Endothelial cell of umbilical vein (primary cell): ENCODE measurements around the gene SVOP. TPM values are rescaled to one million over a fixed set of nuclear protein-coding genes. Genes with fewer than 3 reads are reported as not detected.

Experiments used
- BruUV-seq: library from RNA; stranded (reverse); fragments of 400-500 nt; replicated peaks from 2 replicates; lab custom pipeline; 2021; lab: Mats Ljungman, UMichigan
- CTCF ChIA-PET: fragments of 300-600, 350-600 bp; sonication (Branson Sonifier 250); formaldehyde crosslinking; loops from one replicate; lab custom pipeline; 2021; ENCODE audit warnings: antibody characterized with exemption, inconsistent platforms; lab: Charles Lee
- POLR2A ChIA-PET: fragments of 300-600, 350-600 bp; sonication (Branson Sonifier 250); formaldehyde crosslinking; loops from one replicate; lab custom pipeline; 2021; ENCODE audit warnings: antibody characterized with exemption, inconsistent platforms; lab: Charles Lee
- DNase-seq: peaks from one replicate; pipeline ENCODE4 v3.0.0-alpha.2; 2011; ENCODE audit warnings: low read depth, low spot score
- FAIRE-seq: peaks from 2 replicates; lab custom pipeline; 2011; peaks lifted over from hg19 to GRCh38; lab: Jason Lieb, UNC
- H2AFZ ChIP-seq: 2 replicates; pipeline ENCODE4 v1.6.0; 2012; ENCODE audit warnings: low read depth, low read length, control low read depth, inconsistent platforms
- H3K27ac ChIP-seq: 2 replicates; pipeline ENCODE4 v1.5.1; 2011; ENCODE audit warnings: low read depth, mild to moderate bottlenecking, control low read depth, low read length, moderate library complexity; ENCODE audit not compliant: insufficient read depth
- H3K27me3 ChIP-seq, 2 experiments: 2 replicates each; pipeline versions ENCODE4 v1.6.0 to v1.6.1; 2011; ENCODE audit warnings: low read length in 2 of 2, mixed read lengths in 1 of 2; ENCODE audit not compliant: control insufficient read depth in 2 of 2, insufficient read depth in 2 of 2
- H3K36me3 ChIP-seq, 2 experiments: 2 replicates in 1 of 2; 3 replicates in 1 of 2; pipeline ENCODE4 v1.5.1; 2011; ENCODE audit warnings: low read length in 2 of 2, mild to moderate bottlenecking in 1 of 2, moderate library complexity in 1 of 2; ENCODE audit not compliant: control insufficient read depth in 2 of 2, insufficient read depth in 2 of 2; ENCODE audit errors: extremely low read depth in 1 of 2
- H3K4me1 ChIP-seq: 3 replicates; pipeline ENCODE4 v1.5.1; 2011; ENCODE audit warnings: mild to moderate bottlenecking, low read length; ENCODE audit not compliant: control insufficient read depth, insufficient read depth; ENCODE audit errors: extremely low read depth
- H3K4me2 ChIP-seq: 2 replicates; pipeline ENCODE4 v1.6.1; 2011; ENCODE audit warnings: low read length, control low read depth, mixed read lengths; ENCODE audit not compliant: insufficient read depth
- H3K4me3 ChIP-seq, 3 experiments: fragments of 200-600 bp in 1 of 3; sonication (generic), shearing (Covaris generic) in 1 of 3; replicated peaks in 1 of 3; 2 replicates each; pipeline ENCODE4 v1.5.1; 2011 to 2016; ENCODE audit warnings: control low read depth in 3 of 3, low read length in 3 of 3, mild to moderate bottlenecking in 2 of 3, inconsistent platforms in 1 of 3, low read depth in 1 of 3, moderate library complexity in 1 of 3; ENCODE audit not compliant: insufficient read depth in 1 of 3
- H3K79me2 ChIP-seq: 2 replicates; pipeline ENCODE4 v1.6.0; 2012; ENCODE audit warnings: low read length, inconsistent platforms; ENCODE audit not compliant: control insufficient read depth, insufficient read depth
- H3K9ac ChIP-seq: replicated peaks from 2 replicates; pipeline ENCODE3; 2011; ENCODE audit warnings: low read length, control low read depth; ENCODE audit not compliant: insufficient read depth; ENCODE audit errors: extremely low read depth
- H3K9me1 ChIP-seq: replicated peaks from 3 replicates; pipeline ENCODE4 v1.6.0; 2011; ENCODE audit warnings: mild to moderate bottlenecking, low read length; ENCODE audit not compliant: control insufficient read depth, insufficient read depth; ENCODE audit errors: extremely low read depth
- H3K9me3 ChIP-seq: replicated peaks from 2 replicates; pipeline ENCODE4 v1.5.1; 2012; ENCODE audit warnings: low read length, inconsistent platforms; ENCODE audit not compliant: control insufficient read depth, insufficient read depth
- H4K20me1 ChIP-seq: replicated peaks from 2 replicates; pipeline ENCODE3; 2011; ENCODE audit warnings: mild to moderate bottlenecking, low read length; ENCODE audit not compliant: control insufficient read depth, insufficient read depth; ENCODE audit errors: extremely low read depth
- EZH2 ChIP-seq: IDR thresholded peaks from 2 replicates; pipeline ENCODE4 v1.6.1; 2012; ENCODE audit warnings: borderline replicate concordance, low read depth, mild to moderate bottlenecking, moderate library complexity, low read length, inconsistent platforms; ENCODE audit not compliant: severe bottlenecking
- FOS ChIP-seq: IDR thresholded peaks from 2 replicates; pipeline ENCODE4 v1.6.1; 2011; ENCODE audit warnings: mild to moderate bottlenecking, low read length, moderate library complexity, borderline replicate concordance; ENCODE audit not compliant: insufficient read depth
- GATA2 ChIP-seq: IDR thresholded peaks from 2 replicates; pipeline ENCODE4 v1.7.0; 2011; ENCODE audit warnings: low read depth, mild to moderate bottlenecking, moderate library complexity, mixed read lengths, low read length; ENCODE audit not compliant: insufficient read length, insufficient read depth
- MAX ChIP-seq: IDR thresholded peaks from 2 replicates; pipeline ENCODE4 v1.6.1; 2011; ENCODE audit not compliant: insufficient read depth, insufficient read length
- MYC ChIP-seq: IDR thresholded peaks from one replicate; pipeline ENCODE4 v1.6.1; 2011; ENCODE audit warnings: mild to moderate bottlenecking, low read depth, low read length
- POLR2A ChIP-seq: IDR thresholded peaks from 2 replicates; pipeline ENCODE4 v1.6.1; 2012; ENCODE audit warnings: low read depth, mild to moderate bottlenecking, control low read depth, low read length
- POLR2AphosphoS5 ChIP-seq: IDR thresholded peaks from 2 replicates; pipeline ENCODE4 v1.6.1; 2012; ENCODE audit warnings: low read depth, mild to moderate bottlenecking, control low read depth, low read length, moderate library complexity; ENCODE audit not compliant: insufficient read depth
- dilution Hi-C: fragments of 300-500 bp; cut with MboI; formaldehyde crosslinking; loops from one replicate; pipeline ENCODE4 v1.15.0; 2019; ENCODE audit warnings: low sequenced_read_pairs; ENCODE audit not compliant: extremely low pct_ligation_motif_present
- intact Hi-C: fragments of 100-400 bp; cut with micrococcal nuclease; formaldehyde crosslinking; loops from one replicate; pipeline ENCODE4 v1.10.0; 2022
- polyA plus RNA-seq, 4 experiments: library from polyadenylated mRNA; depleted of rRNA in 3 of 4; stranded (reverse) in 3 of 4; unstranded in 1 of 4; fragments of >200 nt; gene quantifications; 2 replicates each; pipeline versions ENCODE4 v1.2.1 to v1.2.3, GENCODE V29; 2011 to 2012; ENCODE audit warnings: missing spikeins in 1 of 4
- total RNA-seq: library from RNA; stranded (reverse); gene quantifications from 2 replicates; pipeline ENCODE4 v1.2.3, GENCODE V29; 2021
- TF ChIP-seq, protein P1 (sequence below), 2 donors: IDR thresholded peaks; 1 replicate in 1 of 2; 2 replicates in 1 of 2; pipeline ENCODE4 v1.5.1; 2011; ENCODE audit warnings: low read length in 2 of 2, mild to moderate bottlenecking in 2 of 2, moderate library complexity in 2 of 2, control low read depth in 1 of 2, inconsistent platforms in 1 of 2, low read depth in 1 of 2; ENCODE audit not compliant: insufficient read depth in 1 of 2; ENCODE audit errors: extremely low read depth in 1 of 2

SVOP gene
- total and polyA plus RNA-seq, 2 donors (not counting 3 experiments of a cell fraction or from before 2014, with no cell fraction given) = not detected

DNA sequence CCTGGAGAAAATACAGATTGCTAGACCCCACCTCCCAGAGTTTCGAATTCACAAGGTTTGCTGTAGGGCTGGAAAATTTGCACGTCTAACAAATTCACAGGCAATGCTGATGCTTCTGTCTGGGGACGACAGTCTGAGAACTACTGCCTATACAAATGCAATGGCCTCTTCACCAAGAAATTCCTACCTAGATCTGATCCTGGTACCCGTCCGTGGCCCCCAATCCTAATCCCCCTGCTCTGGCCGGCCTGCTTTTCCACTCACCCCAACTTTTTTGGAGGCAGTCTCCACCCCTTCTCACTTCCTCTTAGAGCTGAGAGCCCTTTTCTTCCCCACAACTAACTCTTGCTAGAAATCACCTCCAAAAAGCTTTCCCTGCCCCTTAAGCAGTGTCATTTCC is 160.4 kb downstream of the SVOP start:
- no peak overlapping the region for H3K27ac ChIP-seq
- FAIRE-seq = no peak
- CTCF ChIA-PET = no interaction called here

More for the DNA sequence above, 160.4 kb downstream of the SVOP start:
- Histone ChIP-seq H2AFZ (no peak overlapping the region), H3K4me2 (no peak overlapping the region), H3K9me3 (no peaks in the 10 kb centered on the region), H3K4me1 (peaks cover 18% of the 10 kb centered on the region), H3K4me3 (no peak overlapping the region), H3K9me1 (no peaks in the 10 kb centered on the region), H3K79me2 (peaks cover 17% of the 10 kb centered on the region), H3K9ac (no peak overlapping the region), H3K27me3 (no peaks in the 10 kb centered on the region), H4K20me1 (no peaks in the 10 kb centered on the region), H3K36me3 (no peaks in the 10 kb centered on the region)
- POLR2A ChIA-PET = interaction anchor here (0.7 kb wide), 1 partner anchor 34 kb away, joined by 8 read pairs; no protein-coding TSS in a partner anchor
- no TSS peak for BruUV-seq
- no peak for DNase-seq
- TF ChIP-seq EZH2 (no peak), MYC (no peak), POLR2AphosphoS5 (no peak), POLR2A (no peak), MAX (no peak), GATA2 (no peak), FOS (no peak)
- TF ChIP-seq, protein P1, sequence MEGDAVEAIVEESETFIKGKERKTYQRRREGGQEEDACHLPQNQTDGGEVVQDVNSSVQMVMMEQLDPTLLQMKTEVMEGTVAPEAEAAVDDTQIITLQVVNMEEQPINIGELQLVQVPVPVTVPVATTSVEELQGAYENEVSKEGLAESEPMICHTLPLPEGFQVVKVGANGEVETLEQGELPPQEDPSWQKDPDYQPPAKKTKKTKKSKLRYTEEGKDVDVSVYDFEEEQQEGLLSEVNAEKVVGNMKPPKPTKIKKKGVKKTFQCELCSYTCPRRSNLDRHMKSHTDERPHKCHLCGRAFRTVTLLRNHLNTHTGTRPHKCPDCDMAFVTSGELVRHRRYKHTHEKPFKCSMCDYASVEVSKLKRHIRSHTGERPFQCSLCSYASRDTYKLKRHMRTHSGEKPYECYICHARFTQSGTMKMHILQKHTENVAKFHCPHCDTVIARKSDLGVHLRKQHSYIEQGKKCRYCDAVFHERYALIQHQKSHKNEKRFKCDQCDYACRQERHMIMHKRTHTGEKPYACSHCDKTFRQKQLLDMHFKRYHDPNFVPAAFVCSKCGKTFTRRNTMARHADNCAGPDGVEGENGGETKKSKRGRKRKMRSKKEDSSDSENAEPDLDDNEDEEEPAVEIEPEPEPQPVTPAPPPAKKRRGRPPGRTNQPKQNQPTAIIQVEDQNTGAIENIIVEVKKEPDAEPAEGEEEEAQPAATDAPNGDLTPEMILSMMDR (IDR thresholded peaks at IDR 0.05; ENCODE audit: extremely low read depth in 1 of 2, insufficient read depth in 1 of 2, low read depth in 1 of 2, low read length in 2 of 2) = no peak
- dilution Hi-C loops = no loop called here
- intact Hi-C loops = no loop called here
